ENCODE data around the gene CLDN19.

CLDN19 gene

GRCh38 chr1:42698081-42698813, 41.8 kb downstream of the CLDN19 start:
- TF ChIP-seq CTCF (IDR thresholded peaks at IDR 0.05; ENCODE audit: extremely low read depth, missing control alignments): no peak

GRCh38 chr1:42692911-42693310, 47.1 kb downstream of the CLDN19 start:
- DNase-seq (ENCODE audit: low spot score): no peak
- TF ChIP-seq CTCF (IDR thresholded peaks at IDR 0.05; ENCODE audit: extremely low read depth, missing control alignments): no peak

More at GRCh38 chr1:42698081-42698813, 41.8 kb downstream of the CLDN19 start:
- no peak for DNase-seq (ENCODE audit: low spot score)

GRCh38 chr1:42692461-42692860, 47.6 kb downstream of the CLDN19 start:
- no peak for DNase-seq (ENCODE audit: low spot score)
- no peak for TF ChIP-seq CTCF (IDR thresholded peaks at IDR 0.05; ENCODE audit: extremely low read depth, missing control alignments)

GRCh38 chr1:42691157-42691498, 48.9 kb downstream of the CLDN19 start:
- TF ChIP-seq CTCF (IDR thresholded peaks at IDR 0.05; ENCODE audit: extremely low read depth, missing control alignments): no peak
- DNase-seq (ENCODE audit: low spot score): no peak

- peak; percentile 14 for TF ChIP-seq CTCF (IDR thresholded peaks at IDR 0.05; ENCODE audit: extremely low read depth, missing control alignments)
- no peak for DNase-seq (ENCODE audit: low spot score)
Measured at GRCh38 chr1:42690477-42691156, 49.4 kb downstream of the CLDN19 start.

- DNase-seq (ENCODE audit: low spot score): no peak
- no peak for TF ChIP-seq CTCF (IDR thresholded peaks at IDR 0.05; ENCODE audit: extremely low read depth, missing control alignments)
Measured at GRCh38 chr1:42689912-42690311, 50.1 kb downstream of the CLDN19 start.

GRCh38 chr1:42686418-42686817, 53.6 kb downstream of the CLDN19 start:
- TF ChIP-seq CTCF (IDR thresholded peaks at IDR 0.05; ENCODE audit: extremely low read depth, missing control alignments): no peak
- DNase-seq (ENCODE audit: low spot score): no peak
